GM15510 (cell line): Measurements from ENCODE around the gene ZNF407.

Experiments used
- POLR2A ChIP-seq: IDR thresholded peaks from 3 replicates; pipeline ENCODE4 v1.6.1; 2011; ENCODE audit warnings: borderline replicate concordance; ENCODE audit not compliant: insufficient read length; ENCODE audit errors: extremely low read depth

Gene ZNF407

DNA sequence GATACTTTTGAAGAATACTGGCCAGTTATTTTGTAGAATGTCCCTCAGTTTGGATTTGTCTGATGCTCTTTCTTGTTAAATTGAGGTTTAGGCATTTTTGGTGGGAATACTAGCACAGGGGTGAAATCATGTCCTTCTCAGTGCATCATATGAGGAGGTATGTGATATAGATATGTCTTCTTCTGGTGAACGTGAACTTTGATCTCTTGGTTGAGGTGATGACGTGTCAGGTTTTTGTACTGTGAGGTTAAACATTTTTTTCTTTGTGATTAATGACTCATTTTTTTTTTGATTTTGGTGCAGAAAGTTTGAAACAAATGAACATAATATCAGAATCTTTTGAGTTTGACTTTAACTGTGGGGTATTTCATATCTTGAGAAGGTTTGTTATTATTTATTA is 11.0 kb downstream of the ZNF407 start:
- TF ChIP-seq POLR2A = no peak

GRCh38 chr18:74609535-74609934 is 11.9 kb downstream of the ZNF407 start:
- TF ChIP-seq POLR2A = no peak

DNA sequence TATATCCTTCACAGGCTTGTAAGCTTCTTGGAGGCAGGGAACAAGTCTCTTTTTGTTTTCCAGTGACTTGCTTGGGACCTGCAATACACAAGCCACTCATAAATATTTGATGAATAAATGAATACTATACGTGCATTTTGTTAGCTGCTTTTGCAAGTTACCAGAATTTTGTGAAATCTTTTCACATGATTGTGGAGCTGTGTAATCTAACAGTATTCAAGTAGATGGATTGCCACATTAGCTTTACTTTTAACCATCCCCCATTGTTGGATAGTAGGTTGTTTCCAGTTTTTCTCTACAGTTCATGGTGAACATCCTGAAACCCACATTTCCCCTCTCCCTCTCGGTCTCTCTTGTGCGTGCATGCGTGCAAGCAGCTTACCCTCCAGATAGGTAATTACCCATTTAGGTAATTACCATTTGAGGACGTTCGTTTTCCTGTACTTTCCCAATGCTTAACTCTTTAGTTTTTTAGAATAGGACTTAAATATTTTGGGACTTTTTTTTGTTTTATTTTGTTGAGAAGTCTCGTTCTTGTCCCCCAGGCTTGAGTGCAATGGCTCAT is 12.5 kb downstream of the ZNF407 start:
- TF ChIP-seq POLR2A = no peak

- TF ChIP-seq POLR2A = no peak
Measured at GRCh38 chr18:74610860-74611259, 13.2 kb downstream of the ZNF407 start.

DNA sequence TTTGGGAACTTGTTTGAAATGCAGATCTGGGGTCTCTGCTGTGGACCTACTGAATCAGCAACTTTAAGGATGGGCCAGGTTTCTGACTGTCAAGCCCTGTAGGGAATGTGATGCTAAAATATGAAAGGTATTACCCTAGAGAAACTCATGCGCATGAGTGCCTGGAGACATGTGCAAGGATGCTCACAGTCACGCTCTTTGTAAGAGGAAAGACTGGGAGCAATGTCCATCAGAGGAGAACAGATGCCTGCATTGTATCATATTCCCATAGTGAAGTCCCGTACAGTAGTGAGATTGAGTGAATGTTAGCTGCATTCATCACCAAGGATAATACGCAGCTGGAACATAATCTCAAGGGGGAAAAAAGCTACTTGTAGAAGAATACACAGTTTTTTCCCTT is 14.1 kb downstream of the ZNF407 start:
- TF ChIP-seq POLR2A = no peak

DNA sequence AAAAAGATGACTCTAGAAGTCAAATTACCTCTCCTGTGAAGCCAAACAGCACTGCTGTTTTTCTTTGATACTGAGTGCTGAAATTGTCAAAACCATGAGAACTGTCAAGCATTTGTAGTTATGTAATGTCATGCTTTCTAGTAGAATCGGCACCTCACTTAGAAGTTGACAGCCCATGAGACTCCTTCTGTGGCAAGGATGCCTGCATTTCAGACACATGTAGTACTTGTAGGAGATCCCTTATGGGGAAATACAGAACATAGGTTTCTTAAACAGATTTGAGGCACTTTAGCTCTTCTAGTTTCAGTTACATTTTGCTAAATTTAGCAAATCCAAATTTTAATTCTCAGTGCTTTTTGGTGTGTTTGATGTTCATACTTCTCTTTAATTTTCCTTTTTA is 15.7 kb downstream of the ZNF407 start:
- TF ChIP-seq POLR2A = no peak

DNA sequence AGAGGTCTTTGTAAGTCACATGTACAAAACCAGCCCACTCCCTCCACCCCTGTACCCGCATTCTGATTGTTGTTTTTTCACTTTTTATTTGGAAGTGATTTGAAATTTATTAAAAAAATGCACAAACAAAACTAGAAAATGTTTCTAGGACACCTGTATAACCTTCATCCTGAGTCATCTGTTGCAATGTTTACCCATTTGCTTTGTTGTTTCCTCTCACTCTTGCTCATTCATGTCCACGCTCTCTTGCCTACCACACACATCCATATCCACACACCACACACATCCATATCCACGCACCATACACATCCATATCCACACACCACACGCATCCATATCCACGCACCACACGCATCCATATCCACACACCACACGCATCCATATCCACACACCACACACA is 18.8 kb downstream of the ZNF407 start:
- TF ChIP-seq POLR2A = no peak

- no peak for TF ChIP-seq POLR2A
Measured at GRCh38 chr18:74617486-74617885, 19.8 kb downstream of the ZNF407 start.

DNA sequence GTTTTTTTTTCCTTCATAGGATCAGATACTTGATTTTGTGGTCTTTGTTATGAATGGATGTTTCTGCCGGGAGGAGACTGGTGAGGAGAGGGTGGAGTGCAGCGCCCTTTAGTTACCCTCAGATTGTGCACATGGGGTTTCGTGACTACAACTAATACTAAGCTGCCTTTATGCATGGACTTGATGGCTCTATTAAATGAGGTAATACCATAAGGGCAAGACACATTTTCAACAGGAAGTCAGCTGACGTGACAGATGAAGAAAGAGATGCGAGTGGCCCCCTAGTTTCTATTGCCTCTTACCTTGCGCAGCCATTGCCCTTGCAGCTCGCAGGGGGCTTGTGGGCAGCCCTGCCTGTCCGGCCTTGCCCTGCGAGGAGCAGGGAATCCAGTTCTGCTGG is 24.4 kb downstream of the ZNF407 start:
- TF ChIP-seq POLR2A = no peak

- no peak for TF ChIP-seq POLR2A
Measured at GRCh38 chr18:74623047-74623816, 25.6 kb downstream of the ZNF407 start.

DNA sequence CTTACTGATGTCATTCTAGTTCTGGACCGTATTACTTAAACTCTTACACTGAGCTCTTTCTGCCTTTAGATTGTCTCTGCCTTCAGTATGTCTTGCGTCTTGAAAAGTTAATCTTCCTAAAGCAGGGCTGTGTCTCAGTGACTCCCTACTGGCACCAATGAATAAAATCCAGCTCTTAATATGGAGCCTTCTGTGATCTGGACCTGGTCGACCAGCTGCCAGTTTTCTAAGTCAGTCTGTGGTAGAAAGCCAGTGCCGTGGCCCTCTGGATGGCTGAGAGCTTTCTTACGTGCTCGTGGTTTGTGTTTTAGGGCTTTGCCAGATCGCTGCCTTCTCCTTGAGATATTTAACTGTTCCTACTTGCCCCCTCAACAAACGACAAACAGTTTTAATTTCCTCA is 26.8 kb downstream of the ZNF407 start:
- no peak for TF ChIP-seq POLR2A

DNA sequence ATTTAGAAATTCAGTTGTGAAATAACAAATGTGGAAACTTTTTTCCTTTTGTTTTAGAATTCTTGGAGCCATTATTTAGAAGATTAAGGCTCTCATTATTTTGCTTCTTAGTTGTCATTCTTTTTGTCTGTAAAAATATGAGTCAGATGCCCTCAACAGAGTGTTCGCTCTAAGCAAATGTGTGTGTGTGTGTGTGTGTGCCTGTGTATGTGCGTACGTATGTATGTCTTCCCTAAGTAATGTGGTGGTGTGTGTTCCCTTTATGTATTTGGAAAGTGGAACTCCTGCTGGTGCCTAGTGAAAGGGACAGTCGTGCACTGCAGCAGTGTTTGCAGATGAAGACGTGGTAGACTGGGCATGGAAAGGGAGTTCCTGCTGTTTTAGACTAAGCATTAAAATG is 27.5 kb downstream of the ZNF407 start:
- TF ChIP-seq POLR2A = no peak

- no peak for TF ChIP-seq POLR2A
Measured at GRCh38 chr18:74626049-74626874, 28.6 kb downstream of the ZNF407 start.

DNA sequence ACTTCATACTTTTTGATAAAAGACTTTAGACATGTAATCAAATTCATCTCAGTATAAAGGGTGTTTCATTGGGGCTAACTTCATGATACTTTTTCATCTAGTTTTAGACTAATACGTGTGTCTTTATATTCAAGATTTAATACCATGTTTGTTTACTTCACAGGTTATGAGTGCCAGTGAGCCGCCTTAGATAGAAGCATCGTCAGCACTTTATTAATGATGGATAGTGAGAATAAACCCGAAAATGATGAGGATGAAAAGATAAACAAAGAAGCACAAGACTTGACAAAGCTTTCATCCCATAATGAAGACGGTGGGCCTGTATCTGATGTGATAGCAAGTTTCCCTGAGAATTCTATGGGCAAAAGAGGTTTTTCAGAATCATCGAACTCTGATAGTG is 33.1 kb downstream of the ZNF407 start:
- no peak for TF ChIP-seq POLR2A

GRCh38 chr18:74631212-74631611 is 33.5 kb downstream of the ZNF407 start:
- no peak for TF ChIP-seq POLR2A
